Measurements from ENCODE around the gene ACTN2.

Gene ACTN2

GRCh38 chr1:236692128-236692527 is 5.8 kb downstream of the ACTN2 start:
- DNase-seq, result no peak

GRCh38 chr1:236692742-236693141 is 6.4 kb downstream of the ACTN2 start:
- no peak for DNase-seq

GRCh38 chr1:236699366-236699765 is 13.1 kb downstream of the ACTN2 start:
- DNase-seq, result no peak

- DNase-seq, result no peak
Measured at GRCh38 chr1:236700903-236701302, 14.6 kb downstream of the ACTN2 start.

- no peak for DNase-seq
Measured at GRCh38 chr1:236701782-236702181, 15.5 kb downstream of the ACTN2 start.

- no peak for DNase-seq
Measured at GRCh38 chr1:236702791-236703394, 16.6 kb downstream of the ACTN2 start.

GRCh38 chr1:236705771-236706170 is 19.5 kb downstream of the ACTN2 start:
- DNase-seq, result no peak

GRCh38 chr1:236706183-236706582 is 19.9 kb downstream of the ACTN2 start:
- no peak for DNase-seq

- DNase-seq, result no peak
Measured at GRCh38 chr1:236710328-236710892, 24.1 kb downstream of the ACTN2 start.

- DNase-seq, result peak; percentile 73
Measured at GRCh38 chr1:236716160-236716559, 29.9 kb downstream of the ACTN2 start.

GRCh38 chr1:236717811-236718210 is 31.5 kb downstream of the ACTN2 start:
- DNase-seq, result no peak

- DNase-seq, result peak; percentile 31
Measured at GRCh38 chr1:236718328-236718727, 32.0 kb downstream of the ACTN2 start.

- no peak for DNase-seq
Measured at GRCh38 chr1:236720206-236720605, 33.9 kb downstream of the ACTN2 start.

GRCh38 chr1:236720611-236721010 is 34.3 kb downstream of the ACTN2 start:
- DNase-seq, result no peak

- DNase-seq, result no peak
Measured at GRCh38 chr1:236724049-236724448, 37.8 kb downstream of the ACTN2 start.

- DNase-seq, result peak; percentile 66
Measured at GRCh38 chr1:236724506-236724905, 38.2 kb downstream of the ACTN2 start.

GRCh38 chr1:236725668-236726067 is 39.4 kb downstream of the ACTN2 start:
- no peak for DNase-seq

- DNase-seq, result no peak
Measured at GRCh38 chr1:236727521-236727920, 41.2 kb downstream of the ACTN2 start.

GRCh38 chr1:236728752-236729151 is 42.5 kb downstream of the ACTN2 start:
- no peak for DNase-seq

- no peak for DNase-seq
Measured at GRCh38 chr1:236733653-236734052, 47.4 kb downstream of the ACTN2 start.

GRCh38 chr1:236734141-236734765 is 48.0 kb downstream of the ACTN2 start:
- DNase-seq, result no peak

- no peak for DNase-seq
Measured at GRCh38 chr1:236736761-236737160, 50.5 kb downstream of the ACTN2 start.

GRCh38 chr1:236741753-236742152 is 55.5 kb downstream of the ACTN2 start:
- DNase-seq, result no peak

GRCh38 chr1:236742421-236743160 is 56.3 kb downstream of the ACTN2 start:
- no peak for DNase-seq

Data from femur (tissue), 1 donor.